PC-3 (cell line): ENCODE data around the gene PRRX1.

Source experiments
- CTCF ChIP-seq: fragments of 300-600 bp; sonication (generic); conservative IDR thresholded peaks from 2 replicates; pipeline ENCODE4 v1.5.1; 2017; ENCODE audit warnings: antibody characterized with exemption, low read depth, mild to moderate bottlenecking, low read length
- EZH2 ChIP-seq: fragments of 300-600 bp; sonication (generic); IDR thresholded peaks from one replicate; pipeline ENCODE4 v1.6.1; 2017; ENCODE audit warnings: antibody characterized with exemption, mild to moderate bottlenecking, low read length; ENCODE audit not compliant: unreplicated experiment

DNA sequence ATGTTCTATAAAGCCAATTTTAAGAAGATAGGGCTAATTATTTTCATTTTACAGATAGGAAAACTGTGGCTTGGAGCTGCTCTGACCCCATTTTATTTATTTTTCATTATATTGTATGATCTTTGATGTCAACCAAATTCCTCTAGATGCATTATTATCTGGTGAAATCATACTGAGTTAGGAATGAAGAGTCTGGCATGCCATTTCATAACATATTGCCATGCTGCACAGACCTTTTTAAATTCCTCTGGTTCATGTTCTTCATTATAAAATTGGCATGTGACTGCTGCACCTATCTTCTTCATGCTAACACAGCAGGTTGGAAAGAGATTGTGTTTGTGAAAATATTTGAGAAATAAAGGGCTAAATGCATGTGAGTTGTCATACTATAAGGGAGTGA, 12.7 kb downstream of the PRRX1 start:
- no peak for TF ChIP-seq EZH2
- no peak for TF ChIP-seq CTCF
